Brain microvascular endothelial cell (primary cell): ENCODE results near the gene ARCN1.

Experiments used
- DNase-seq: peaks from one replicate; pipeline ENCODE4 v3.0.0-alpha.2; 2020
- H3K27ac ChIP-seq: fragments of 250-450 bp; sonication (Bioruptor Pico); 2 replicates; pipeline ENCODE4 v1.5.1; 2020; ENCODE audit warnings: mild to moderate bottlenecking, moderate library complexity
- H3K27me3 ChIP-seq: fragments of 250-450 bp; sonication (Bioruptor Pico); replicated peaks from 2 replicates; pipeline ENCODE4 v1.5.1; 2020; ENCODE audit warnings: mild to moderate bottlenecking
- H3K36me3 ChIP-seq: fragments of 250-450 bp; sonication (Bioruptor Pico); replicated peaks from 2 replicates; pipeline ENCODE4 v1.5.1; 2020; ENCODE audit warnings: mild to moderate bottlenecking
- H3K4me3 ChIP-seq: 2 replicates; pipeline ENCODE4 v1.5.1; 2011; ENCODE audit warnings: low read depth, mild to moderate bottlenecking, control low read depth, low read length, moderate library complexity
- CTCF ChIP-seq: IDR thresholded peaks from 2 replicates; pipeline ENCODE4 v1.5.1; 2011; ENCODE audit warnings: low read depth, mild to moderate bottlenecking, moderate library complexity, low read length, control low read depth, inconsistent platforms; ENCODE audit errors: missing control alignments
- in situ Hi-C: cut with HindIII; loops from 2 replicates; pipeline ENCODE4 v1.10.0; 2017; ENCODE audit warnings: low sequenced_read_pairs, low pct_ligation_motif_present

The ARCN1 gene

GRCh38 chr11:118536726-118537125 lies 35.5 kb upstream of the ARCN1 start:
- no peak for TF ChIP-seq CTCF
- Histone ChIP-seq H3K4me3 (no peak overlapping the region), H3K27ac (no peak overlapping the region), H3K36me3 (no peaks in the 10 kb centered on the region), H3K27me3 (no peaks in the 10 kb centered on the region)
- in situ Hi-C loops, result no loop called here
- DNase-seq, result peak; percentile 13

GRCh38 chr11:118537409-118537980 lies 34.7 kb upstream of the ARCN1 start:
- H3K27ac ChIP-seq, result no peak overlapping the region
- TF ChIP-seq CTCF, result no peak
- peak; percentile 14 for DNase-seq
- H3K4me3 ChIP-seq, result no peak overlapping the region
- no peaks in the 10 kb centered on the region for H3K27me3 ChIP-seq
- in situ Hi-C loops, result no loop called here
- H3K36me3 ChIP-seq, result no peaks in the 10 kb centered on the region

- H3K4me3 ChIP-seq, result no peak overlapping the region
- in situ Hi-C loops, result no loop called here
- DNase-seq, result no peak
- no peak overlapping the region for H3K27ac ChIP-seq
- TF ChIP-seq CTCF, result no peak
- no peaks in the 10 kb centered on the region for H3K36me3 ChIP-seq
- no peaks in the 10 kb centered on the region for H3K27me3 ChIP-seq
These were observed 28.1 kb upstream of the ARCN1 start for GRCh38 chr11:118544010-118544646.

- no peak for DNase-seq
- no peaks in the 10 kb centered on the region for H3K36me3 ChIP-seq
- H3K27ac ChIP-seq, result no peak overlapping the region
- H3K27me3 ChIP-seq, result no peaks in the 10 kb centered on the region
- TF ChIP-seq CTCF, result no peak
- no peak overlapping the region for H3K4me3 ChIP-seq
- in situ Hi-C loops, result no loop called here
These were observed 27.6 kb upstream of the ARCN1 start for GRCh38 chr11:118544647-118545010.

GRCh38 chr11:118545533-118545932 lies 26.7 kb upstream of the ARCN1 start:
- DNase-seq, result no peak
- no peak for TF ChIP-seq CTCF
- H3K27me3 ChIP-seq, result no peaks in the 10 kb centered on the region
- in situ Hi-C loops, result no loop called here
- H3K36me3 ChIP-seq, result no peaks in the 10 kb centered on the region
- no peak overlapping the region for H3K4me3 ChIP-seq
- no peak overlapping the region for H3K27ac ChIP-seq

- TF ChIP-seq CTCF, result no peak
- in situ Hi-C loops, result no loop called here
- no peak overlapping the region for H3K4me3 ChIP-seq
- DNase-seq, result no peak
- no peak overlapping the region for H3K27ac ChIP-seq
- H3K27me3 ChIP-seq, result no peaks in the 10 kb centered on the region
- peaks cover 5% of the 10 kb centered on the region for H3K36me3 ChIP-seq
These were observed 25.1 kb upstream of the ARCN1 start for GRCh38 chr11:118547132-118547531.
